Measurements from ENCODE around the gene SMAD6. TPM values are rescaled to one million over a fixed set of nuclear protein-coding genes. Genes with fewer than 3 reads are reported as not detected.
A peak's percentile ranks its signal among the peaks of the same experiment; 100 is the strongest.

The SMAD6 gene
- total and polyA plus RNA-seq, 12 donors: 6.6 to 43.4 (median 19.7) TPM

DNA sequence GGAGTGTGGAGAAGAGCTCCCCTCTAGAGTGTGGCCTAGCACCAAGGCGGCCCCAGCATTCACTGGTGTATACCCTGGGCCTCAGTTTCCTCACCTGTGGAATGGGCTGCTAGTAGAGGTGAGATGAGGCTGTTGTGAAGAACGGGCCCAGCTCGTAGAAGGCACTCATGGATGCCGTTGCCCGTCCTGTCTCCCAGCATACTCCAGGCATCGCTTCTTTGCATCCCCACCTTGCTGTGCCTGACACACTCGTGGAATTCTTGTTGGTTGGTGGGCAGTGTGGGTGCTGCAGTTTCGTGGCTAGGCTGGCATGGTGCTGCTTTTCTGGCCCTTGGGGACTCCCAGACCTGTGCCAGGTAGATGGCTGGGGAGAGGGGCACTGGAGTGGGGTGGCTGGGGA lies 76.7 kb downstream of the SMAD6 start:
- DNase-seq (no peak), ATAC-seq (no peak)
- intact Hi-C loops (cut with DNase I): loop anchor here in 5 of 10 donors (5.0 to 10.0 kb wide), 6 partner anchors 69 to 176 kb away; partner anchors contain the start of gene SMAD6 (in 1 of the 5)
- peaks cover 6 to 82% (median 32%) of the 10 kb centered on the region in 9 donors for H3K4me1 ChIP-seq
- no peak overlapping the region for H3K27ac ChIP-seq
- TF ChIP-seq, protein P1, sequence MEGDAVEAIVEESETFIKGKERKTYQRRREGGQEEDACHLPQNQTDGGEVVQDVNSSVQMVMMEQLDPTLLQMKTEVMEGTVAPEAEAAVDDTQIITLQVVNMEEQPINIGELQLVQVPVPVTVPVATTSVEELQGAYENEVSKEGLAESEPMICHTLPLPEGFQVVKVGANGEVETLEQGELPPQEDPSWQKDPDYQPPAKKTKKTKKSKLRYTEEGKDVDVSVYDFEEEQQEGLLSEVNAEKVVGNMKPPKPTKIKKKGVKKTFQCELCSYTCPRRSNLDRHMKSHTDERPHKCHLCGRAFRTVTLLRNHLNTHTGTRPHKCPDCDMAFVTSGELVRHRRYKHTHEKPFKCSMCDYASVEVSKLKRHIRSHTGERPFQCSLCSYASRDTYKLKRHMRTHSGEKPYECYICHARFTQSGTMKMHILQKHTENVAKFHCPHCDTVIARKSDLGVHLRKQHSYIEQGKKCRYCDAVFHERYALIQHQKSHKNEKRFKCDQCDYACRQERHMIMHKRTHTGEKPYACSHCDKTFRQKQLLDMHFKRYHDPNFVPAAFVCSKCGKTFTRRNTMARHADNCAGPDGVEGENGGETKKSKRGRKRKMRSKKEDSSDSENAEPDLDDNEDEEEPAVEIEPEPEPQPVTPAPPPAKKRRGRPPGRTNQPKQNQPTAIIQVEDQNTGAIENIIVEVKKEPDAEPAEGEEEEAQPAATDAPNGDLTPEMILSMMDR (IDR thresholded peaks at IDR 0.05): no peak
- H3K36me3 ChIP-seq: peaks cover 0 to 28% (median 0%) of the 10 kb centered on the region in 9 donors
- H3K9me3 ChIP-seq: no peaks in the 10 kb centered on the region
- WGBS, 2 donors: 94 to 95% methylated on average over 8 of the region's 8 CpGs
- no peak overlapping the region for H3K4me3 ChIP-seq
- no peaks in the 10 kb centered on the region for H3K27me3 ChIP-seq

DNA sequence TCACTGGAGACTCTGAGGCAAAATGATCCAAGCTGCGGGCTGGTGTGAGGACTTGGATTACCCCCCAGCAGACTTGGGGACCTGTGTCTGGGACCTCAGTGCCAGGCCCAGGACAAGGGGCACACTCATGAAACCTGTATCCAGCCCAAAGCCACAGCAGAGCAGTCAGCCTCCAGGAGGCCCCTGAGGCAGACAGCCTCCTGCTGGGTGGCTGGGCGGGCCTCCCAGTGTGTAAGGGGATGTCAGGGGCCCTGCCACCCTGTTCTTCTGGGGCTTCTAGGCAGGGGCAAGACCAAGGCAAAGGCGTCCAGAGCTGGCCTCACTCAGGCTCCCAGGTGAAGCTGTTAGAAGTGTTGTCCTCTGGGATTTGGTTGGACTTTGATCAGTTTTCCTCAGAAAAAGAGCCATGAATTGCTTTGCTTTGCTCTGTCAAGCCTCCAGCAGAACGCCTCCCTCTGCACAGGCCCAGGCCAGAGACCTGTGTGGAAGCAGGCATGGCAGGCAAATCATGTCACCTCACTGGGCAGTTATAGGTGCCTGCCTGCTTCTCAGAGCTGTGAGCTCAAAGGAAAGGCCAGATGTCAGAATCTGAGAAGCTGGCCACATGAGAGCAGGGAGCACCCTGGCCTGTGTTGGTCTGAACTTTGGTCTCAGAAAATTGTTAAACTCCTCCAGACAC lies 77.4 kb downstream of the SMAD6 start:
- intact Hi-C loops (cut with DNase I): loop anchor here in 5 of 10 donors (5.0 to 10.0 kb wide), 6 partner anchors 68 to 177 kb away; partner anchors contain the start of gene SMAD6 (in 1 of the 5)

DNA sequence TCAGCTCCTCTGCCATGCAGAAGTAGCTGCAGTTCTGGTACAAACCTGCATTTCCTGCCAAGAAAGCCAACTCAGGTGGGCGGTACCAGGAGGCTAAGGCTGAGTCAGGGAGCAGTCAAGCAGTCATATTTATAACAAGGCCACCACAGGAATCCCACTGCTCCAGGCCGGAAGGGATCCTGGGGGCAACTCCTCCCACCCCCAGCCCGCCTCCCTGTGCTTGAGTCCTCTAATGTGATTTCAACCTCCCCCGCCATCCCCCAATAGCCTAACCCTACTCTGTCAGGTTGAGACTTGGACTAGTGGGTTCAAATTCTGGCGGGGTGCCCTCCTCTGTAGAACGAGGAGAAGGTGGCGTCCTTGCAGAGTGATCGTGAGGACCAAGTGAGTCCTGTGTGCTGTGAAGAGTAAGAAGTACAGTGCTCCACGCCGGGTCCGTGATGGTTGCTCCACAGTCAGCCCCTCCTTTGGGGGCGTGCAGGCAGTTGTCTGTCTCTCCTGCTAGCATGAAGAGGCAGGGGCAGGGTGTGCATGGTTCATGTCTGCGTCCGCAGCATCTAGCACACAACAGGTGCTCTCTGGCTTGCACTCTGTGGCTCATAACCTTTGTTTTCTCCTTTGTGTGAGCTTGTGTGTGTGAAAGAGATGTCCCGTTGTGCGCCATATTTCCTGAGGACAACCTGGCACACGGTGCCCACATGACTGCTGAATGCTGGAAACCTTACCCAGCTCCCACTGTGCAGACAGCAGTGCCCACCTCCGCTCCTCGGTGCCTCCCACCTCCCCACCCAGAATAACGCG lies 78.3 kb downstream of the SMAD6 start:
- H3K4me1 ChIP-seq: peaks cover 2 to 66% (median 16%) of the 10 kb centered on the region in 9 donors
- H3K9me3 ChIP-seq: no peaks in the 10 kb centered on the region
- TF ChIP-seq, protein P1 (IDR thresholded peaks at IDR 0.05): no peak
- 91 to 92% methylated on average over 21 of the region's 21 CpGs for WGBS, 2 donors
- no peak overlapping the region for H3K4me3 ChIP-seq
- H3K27ac ChIP-seq: no peak overlapping the region
- H3K27me3 ChIP-seq: no peaks in the 10 kb centered on the region
- intact Hi-C loops (cut with DNase I): no loop called here
- no peak for DNase-seq
- peaks cover 0 to 31% (median 0%) of the 10 kb centered on the region in 9 donors for H3K36me3 ChIP-seq
- ATAC-seq: no peak

More for the DNA sequence above, 77.4 kb downstream of the SMAD6 start:
- H3K27ac ChIP-seq: no peak overlapping the region
- ATAC-seq: no peak
- H3K4me3 ChIP-seq: no peak overlapping the region
- no peaks in the 10 kb centered on the region for H3K9me3 ChIP-seq
- peaks cover 2 to 75% (median 25%) of the 10 kb centered on the region in 9 donors for H3K4me1 ChIP-seq
- no peaks in the 10 kb centered on the region for H3K27me3 ChIP-seq
- no peak for DNase-seq
- 94% methylated on average over 4 of the region's 4 CpGs for WGBS, 2 donors
- H3K36me3 ChIP-seq: peaks cover 0 to 31% (median 0%) of the 10 kb centered on the region in 9 donors
- TF ChIP-seq, protein P1 (IDR thresholded peaks at IDR 0.05): no peak

DNA sequence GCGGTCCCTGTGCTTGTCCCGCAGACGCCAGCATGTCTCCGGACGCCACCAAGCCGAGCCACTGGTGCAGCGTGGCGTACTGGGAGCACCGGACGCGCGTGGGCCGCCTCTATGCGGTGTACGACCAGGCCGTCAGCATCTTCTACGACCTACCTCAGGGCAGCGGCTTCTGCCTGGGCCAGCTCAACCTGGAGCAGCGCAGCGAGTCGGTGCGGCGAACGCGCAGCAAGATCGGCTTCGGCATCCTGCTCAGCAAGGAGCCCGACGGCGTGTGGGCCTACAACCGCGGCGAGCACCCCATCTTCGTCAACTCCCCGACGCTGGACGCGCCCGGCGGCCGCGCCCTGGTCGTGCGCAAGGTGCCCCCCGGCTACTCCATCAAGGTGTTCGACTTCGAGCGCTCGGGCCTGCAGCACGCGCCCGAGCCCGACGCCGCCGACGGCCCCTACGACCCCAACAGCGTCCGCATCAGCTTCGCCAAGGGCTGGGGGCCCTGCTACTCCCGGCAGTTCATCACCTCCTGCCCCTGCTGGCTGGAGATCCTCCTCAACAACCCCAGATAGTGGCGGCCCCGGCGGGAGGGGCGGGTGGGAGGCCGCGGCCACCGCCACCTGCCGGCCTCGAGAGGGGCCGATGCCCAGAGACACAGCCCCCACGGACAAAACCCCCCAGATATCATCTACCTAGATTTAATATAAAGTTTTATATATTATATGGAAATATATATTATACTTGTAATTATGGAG lies 79.1 kb downstream of the SMAD6 start:
- no peak for DNase-seq
- ATAC-seq: peak in 1 of 8 donors; percentile 14
- intact Hi-C loops (cut with DNase I): no loop called here
- H3K36me3 ChIP-seq: peaks cover 0 to 31% (median 0%) of the 10 kb centered on the region in 9 donors
- 95% methylated on average over 73 of the region's 73 CpGs for WGBS, 2 donors
- no peak overlapping the region for H3K4me3 ChIP-seq
- TF ChIP-seq, protein P1 (IDR thresholded peaks at IDR 0.05): no peak
- no peak overlapping the region for H3K27ac ChIP-seq
- H3K4me1 ChIP-seq: peaks cover 2 to 58% (median 10%) of the 10 kb centered on the region in 9 donors
- H3K27me3 ChIP-seq: no peaks in the 10 kb centered on the region
- no peaks in the 10 kb centered on the region for H3K9me3 ChIP-seq

Data from heart right ventricle (tissue), 16 donors.